ENCODE data around the gene BRSK2.
"Not testable (repeated sequence)": the region's sequence is repeated elsewhere in the genome, so short reads cannot be mapped to it uniquely, and the experiment has no call there.

The BRSK2 gene

GRCh38 chr11:1354125-1354938, 35.4 kb upstream of the BRSK2 start:
- DNase-seq, result no peak

GRCh38 chr11:1356007-1356435, 33.7 kb upstream of the BRSK2 start:
- no peak for DNase-seq

GRCh38 chr11:1356478-1356960, 33.2 kb upstream of the BRSK2 start:
- DNase-seq, result no peak

GRCh38 chr11:1358286-1358685, 31.4 kb upstream of the BRSK2 start:
- no peak for DNase-seq

- DNase-seq, result not testable (repeated sequence)
These were observed 30.8 kb upstream of the BRSK2 start for GRCh38 chr11:1358931-1359330.

GRCh38 chr11:1359556-1359955, 30.2 kb upstream of the BRSK2 start:
- DNase-seq, result no peak

GRCh38 chr11:1360181-1360834, 29.4 kb upstream of the BRSK2 start:
- DNase-seq, result no peak

- DNase-seq, result no peak
These were observed 28.8 kb upstream of the BRSK2 start for GRCh38 chr11:1360835-1361357.

- no peak for DNase-seq
These were observed 27.9 kb upstream of the BRSK2 start for GRCh38 chr11:1361882-1362281.

GRCh38 chr11:1367721-1368120, 22.0 kb upstream of the BRSK2 start:
- no peak for DNase-seq

GRCh38 chr11:1368216-1368615, 21.5 kb upstream of the BRSK2 start:
- no peak for DNase-seq

- no peak for DNase-seq
These were observed 20.8 kb upstream of the BRSK2 start for GRCh38 chr11:1368966-1369365.

GRCh38 chr11:1369371-1370005, 20.2 kb upstream of the BRSK2 start:
- no peak for DNase-seq

- no peak for DNase-seq
These were observed 19.3 kb upstream of the BRSK2 start for GRCh38 chr11:1370186-1371025.

- DNase-seq, result no peak
These were observed 18.8 kb upstream of the BRSK2 start for GRCh38 chr11:1371026-1371325.

GRCh38 chr11:1371377-1371776, 18.4 kb upstream of the BRSK2 start:
- DNase-seq, result no peak

GRCh38 chr11:1371836-1372465, 17.8 kb upstream of the BRSK2 start:
- no peak for DNase-seq

GRCh38 chr11:1372660-1373059, 17.1 kb upstream of the BRSK2 start:
- DNase-seq, result no peak

GRCh38 chr11:1373536-1374214, 16.1 kb upstream of the BRSK2 start:
- DNase-seq, result no peak

- DNase-seq, result no peak
These were observed 14.4 kb upstream of the BRSK2 start for GRCh38 chr11:1375161-1375954.

GRCh38 chr11:1375955-1376258, 13.8 kb upstream of the BRSK2 start:
- no peak for DNase-seq
